ENCODE results near the gene DAND5. TPM values are rescaled to one million over a fixed set of nuclear protein-coding genes. Genes with fewer than 3 reads are reported as not detected.

The DAND5 gene
- total RNA-seq = 11.4 TPM
- long read RNA-seq, transcript DAND5-201 (2 exons, 1,877 nt) = major isoform, 14 of 15 reads
- long read RNA-seq, partial matches to known transcripts = 0 of 15 reads
- long read RNA-seq, other reads (novel, unspliced or antisense) = 1 of 15 reads

DNA sequence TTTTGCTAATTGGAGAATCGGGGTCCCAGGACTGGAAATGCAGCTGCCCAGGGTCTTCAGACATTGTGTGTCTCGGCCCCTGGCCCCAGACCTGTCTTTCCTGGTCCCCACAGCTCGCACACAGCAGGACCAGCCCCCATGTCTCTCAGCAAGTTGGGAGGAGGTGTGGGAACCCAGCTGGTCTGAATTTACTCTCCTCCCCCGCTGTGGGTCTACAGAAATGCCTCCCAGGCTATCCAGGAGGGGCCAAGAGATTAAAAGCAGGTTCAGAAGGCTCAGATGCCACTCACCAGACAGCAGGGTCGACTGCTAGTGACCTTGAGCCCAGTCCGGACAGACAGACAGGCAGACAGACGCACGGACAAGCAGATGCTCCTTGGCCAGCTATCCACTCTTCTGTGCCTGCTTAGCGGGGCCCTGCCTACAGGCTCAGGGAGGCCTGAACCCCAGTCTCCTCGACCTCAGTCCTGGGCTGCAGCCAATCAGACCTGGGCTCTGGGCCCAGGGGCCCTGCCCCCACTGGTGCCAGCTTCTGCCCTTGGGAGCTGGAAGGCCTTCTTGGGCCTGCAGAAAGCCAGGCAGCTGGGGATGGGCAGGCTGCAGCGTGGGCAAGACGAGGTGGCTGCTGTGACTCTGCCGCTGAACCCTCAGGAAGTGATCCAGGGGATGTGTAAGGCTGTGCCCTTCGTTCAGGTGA, at the start of gene DAND5:
Gene DAND5, plus strand, starts transcription at position 285 of the 697 bp plus-strand sequence. Its CDS starts 85 bp downstream, at position 370.
- peak; percentile 85 for DNase-seq (ENCODE audit: low spot score)

GRCh38 chr19:12921047-12921446, 48.3 kb upstream of the DAND5 start:
- intact Hi-C loops (cut with DNase I) = no loop called here

More for the DNA sequence above, at the start of gene DAND5:
- intact Hi-C loops (cut with DNase I) = no loop called here

DNA sequence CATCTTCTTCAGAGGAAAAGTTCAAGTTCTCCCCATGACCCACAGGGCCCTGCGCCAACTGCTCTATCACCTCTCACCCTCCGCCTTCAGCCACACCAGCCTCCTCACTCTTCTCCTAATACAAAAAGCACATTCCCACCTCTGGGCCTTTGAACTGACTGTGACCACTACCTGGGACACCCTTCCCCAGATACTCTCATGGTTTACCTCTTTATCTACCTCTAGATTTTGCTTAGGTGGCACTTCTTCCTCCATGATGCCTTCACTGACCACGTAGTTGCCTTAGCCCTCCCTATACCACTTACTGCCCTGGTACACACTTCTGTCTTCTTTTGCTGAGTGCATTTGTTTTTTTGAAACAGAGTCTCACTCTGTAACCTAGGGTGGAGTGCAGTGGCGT, 46.4 kb upstream of the DAND5 start:
- no peak for DNase-seq (ENCODE audit: low spot score)
- intact Hi-C loops (cut with DNase I) = no loop called here

More at GRCh38 chr19:12921047-12921446, 48.3 kb upstream of the DAND5 start:
- DNase-seq (ENCODE audit: low spot score) = no peak

DNA sequence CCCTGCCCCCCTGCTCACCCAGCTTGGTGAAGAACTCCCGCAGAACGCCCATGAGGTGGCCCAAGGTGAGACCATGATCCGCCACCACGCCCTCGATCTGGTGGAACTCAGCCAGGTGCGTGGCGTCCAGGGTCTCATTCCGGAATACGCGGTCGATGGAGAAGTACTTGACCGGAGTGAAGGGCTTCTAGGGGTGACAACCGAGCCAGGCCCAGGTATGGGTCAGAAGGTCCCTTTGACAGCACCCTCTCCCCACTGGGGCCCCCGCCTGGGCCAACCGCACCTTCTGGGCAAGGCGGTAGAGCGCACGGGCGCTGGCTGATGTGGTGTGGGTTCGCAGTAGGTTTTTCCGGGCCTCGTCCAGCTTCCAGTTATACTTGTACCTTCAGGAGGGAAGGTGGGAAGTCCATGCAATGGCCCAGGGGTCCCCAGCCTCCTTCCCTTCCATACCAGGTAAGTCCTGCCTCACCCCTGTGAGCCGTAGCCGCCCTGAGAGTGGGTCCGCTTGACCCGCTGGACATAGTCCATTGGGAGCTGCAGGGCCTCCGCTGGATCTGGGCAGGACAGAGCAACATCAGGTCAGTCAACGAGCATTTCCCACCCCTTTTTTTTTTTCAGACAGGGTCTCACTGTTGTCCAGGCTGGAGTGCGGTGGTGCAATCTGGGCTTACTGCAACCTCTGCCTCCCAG, 44.6 kb upstream of the DAND5 start:
- DNase-seq (ENCODE audit: low spot score) = no peak
- intact Hi-C loops (cut with DNase I) = no loop called here

DNA sequence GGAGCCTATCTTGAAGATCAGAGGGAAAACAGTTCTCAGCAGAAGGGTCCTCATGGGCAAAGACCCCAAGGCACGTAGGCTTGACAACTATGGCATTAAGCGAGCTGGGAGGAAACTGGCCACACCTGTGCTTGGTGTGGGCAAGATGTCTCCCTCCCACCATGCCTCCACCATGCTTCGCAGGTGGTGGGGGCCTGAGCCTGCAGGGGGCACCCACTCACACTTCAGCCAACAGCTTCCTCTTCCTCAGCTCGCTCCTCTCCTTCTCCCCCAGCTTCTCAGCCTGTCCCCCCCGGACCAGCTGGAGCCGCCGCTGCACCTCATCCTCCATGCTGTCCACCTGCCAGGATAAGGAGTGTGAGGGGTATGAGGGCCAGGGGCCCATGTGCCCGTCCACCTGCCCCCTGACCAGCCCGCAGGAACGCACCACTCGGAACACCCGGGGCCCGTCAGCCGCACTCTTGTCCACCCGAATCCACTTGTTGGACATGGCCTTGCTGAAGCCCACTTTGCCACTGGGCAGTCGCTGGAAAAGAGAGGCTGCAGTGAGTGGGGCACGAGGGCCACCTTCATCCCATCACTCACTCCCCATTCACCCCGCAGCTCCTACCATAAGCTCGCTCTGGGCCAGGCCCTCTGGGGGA, 39.3 kb upstream of the DAND5 start:
- no peak for DNase-seq (ENCODE audit: low spot score)
- intact Hi-C loops (cut with DNase I) = loop anchor here (5.0 kb wide), 1 partner anchor 38 kb away; the partner anchor contains the start of gene GCDH

GRCh38 chr19:12932392-12933286, 36.7 kb upstream of the DAND5 start:
- intact Hi-C loops (cut with DNase I) = loop anchor here (5.0 kb wide), 1 partner anchor 40 kb away; the partner anchor contains the start of gene GCDH
- no peak for DNase-seq (ENCODE audit: low spot score)

DNA sequence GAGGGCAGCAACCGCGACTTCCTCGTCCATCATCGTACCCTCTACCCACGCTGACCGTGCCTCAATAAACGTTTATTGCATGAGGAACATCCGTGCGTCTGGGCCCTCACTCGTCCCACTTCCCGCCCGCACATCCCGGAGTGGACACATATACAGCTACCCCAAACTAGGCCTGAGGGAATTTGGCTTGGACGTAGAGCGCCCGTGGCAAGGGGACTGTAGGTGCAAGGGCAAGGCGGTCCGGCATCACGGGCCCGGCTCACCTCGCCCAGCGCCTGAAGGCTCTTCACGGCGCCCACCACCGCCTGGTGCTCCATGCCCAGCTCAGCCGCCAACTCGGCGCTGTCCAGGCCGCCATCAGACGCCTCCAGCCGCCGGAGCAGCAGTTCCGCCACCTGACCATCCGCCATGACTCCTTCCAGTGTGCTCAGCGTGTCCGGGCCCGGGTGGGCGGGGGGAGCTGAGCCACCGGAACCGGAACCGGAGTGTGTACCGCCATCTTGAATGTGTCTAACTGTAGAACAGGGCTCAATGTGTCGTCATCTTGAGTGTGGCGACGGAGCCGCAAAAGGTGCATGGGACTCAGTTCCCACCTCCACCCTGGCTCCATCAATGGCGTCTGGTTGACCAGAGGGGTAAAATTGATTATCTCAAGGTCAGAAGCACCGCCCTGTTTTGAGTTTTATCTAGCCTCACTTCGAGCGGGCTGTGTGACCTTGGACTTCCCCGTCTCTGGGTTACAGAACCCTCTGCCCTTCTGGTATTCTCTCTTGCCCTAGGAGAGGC, 35.9 kb upstream of the DAND5 start, which contains the start of gene FARSA:
Gene FARSA, minus strand, starts transcription at position 425 of the 786 bp plus-strand sequence. Its CDS starts 15 bp downstream, at position 410.
- intact Hi-C loops (cut with DNase I) = loop anchor here (5.0 kb wide), 1 partner anchor 41 kb away; the partner anchor contains the start of gene GCDH
- DNase-seq (ENCODE audit: low spot score) = peak; percentile 98

DNA sequence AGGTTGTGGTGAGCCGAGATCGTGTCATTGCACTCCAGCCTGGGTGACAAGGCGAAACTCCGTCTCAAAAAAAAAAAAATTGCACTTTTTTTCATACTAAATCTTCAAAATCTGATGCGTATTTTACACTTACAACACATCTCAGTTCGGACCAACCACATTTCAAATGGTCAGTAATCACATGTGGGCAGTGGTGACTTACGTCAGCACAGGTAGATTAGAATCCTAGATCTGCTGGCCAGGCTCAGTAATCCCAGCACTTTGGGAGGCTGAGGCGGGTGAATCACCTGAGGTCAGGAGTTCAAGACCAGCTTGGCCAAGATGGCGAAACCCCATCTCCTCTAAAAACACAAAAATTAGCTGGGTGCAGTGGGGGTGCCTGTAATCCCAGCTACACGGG, 34.3 kb upstream of the DAND5 start:
- DNase-seq (ENCODE audit: low spot score) = no peak
- intact Hi-C loops (cut with DNase I) = no loop called here

DNA sequence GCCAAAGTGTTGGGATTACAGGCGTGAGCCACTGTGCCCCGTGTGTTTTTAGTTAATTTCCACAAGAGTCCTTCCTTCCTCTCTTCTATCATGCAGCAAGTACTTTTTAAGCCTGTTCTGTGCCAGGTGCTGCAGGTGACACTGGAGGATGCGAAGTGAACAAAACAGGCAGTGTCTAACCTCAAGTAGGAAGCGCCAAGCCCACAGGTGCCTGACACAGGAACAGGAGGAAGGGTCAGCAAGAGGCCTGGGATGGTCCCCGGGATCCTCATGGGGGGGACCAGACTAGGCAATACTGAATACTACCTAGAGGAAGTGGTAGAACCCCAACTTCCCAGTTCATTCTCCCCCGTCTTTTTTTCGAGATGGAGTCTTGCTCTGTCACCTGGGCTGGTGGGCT, 32.8 kb upstream of the DAND5 start:
- intact Hi-C loops (cut with DNase I) = no loop called here
- no peak for DNase-seq (ENCODE audit: low spot score)

- intact Hi-C loops (cut with DNase I) = no loop called here
- DNase-seq (ENCODE audit: low spot score) = no peak
Measured at GRCh38 chr19:12937093-12937926, 32.1 kb upstream of the DAND5 start.

DNA sequence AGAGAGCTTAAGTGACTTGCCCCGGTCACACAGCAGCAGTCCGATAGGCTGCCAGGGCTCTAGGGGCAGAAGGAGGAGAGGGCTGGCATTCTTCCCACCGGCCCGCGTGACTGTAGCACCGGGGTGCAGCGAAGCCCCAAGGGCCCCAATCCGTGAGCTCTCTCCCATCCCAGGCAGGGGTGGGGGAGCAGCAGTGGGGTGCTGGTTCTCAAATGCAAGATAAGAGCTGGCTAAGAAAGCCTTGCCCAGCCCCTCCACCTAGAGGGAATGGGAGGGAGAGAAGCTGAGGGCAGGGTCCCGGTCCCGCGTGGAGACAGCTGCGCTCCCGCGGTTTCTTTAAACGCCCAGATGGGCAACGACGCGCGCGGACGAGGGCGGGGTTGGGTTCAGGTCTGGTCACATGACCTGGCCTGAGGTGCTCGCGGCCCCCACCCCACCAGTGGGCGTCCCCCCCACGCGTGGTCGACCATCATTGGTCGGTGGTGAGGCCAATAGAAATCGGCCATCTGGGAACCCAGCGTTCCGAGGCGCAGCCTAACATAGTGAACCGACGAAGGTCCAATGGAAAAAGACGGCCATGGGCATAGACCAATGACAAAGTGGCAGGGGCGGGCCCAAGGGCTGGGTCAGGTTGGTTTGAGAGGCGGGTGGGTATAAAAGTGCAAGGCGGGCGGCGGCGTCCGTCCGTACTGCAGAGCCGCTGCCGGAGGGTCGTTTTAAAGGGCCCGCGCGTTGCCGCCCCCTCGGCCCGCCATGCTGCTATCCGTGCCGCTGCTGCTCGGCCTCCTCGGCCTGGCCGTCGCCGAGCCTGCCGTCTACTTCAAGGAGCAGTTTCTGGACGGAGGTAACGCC, 31.2 kb upstream of the DAND5 start, which contains the start of gene CALR:
Gene CALR, plus strand, starts transcription at position 683 of the 852 bp plus-strand sequence. Its CDS starts 71 bp downstream, at position 754.
- DNase-seq (ENCODE audit: low spot score) = peak; percentile 100
- intact Hi-C loops (cut with DNase I) = no loop called here

GRCh38 chr19:12938779-12939601, 30.4 kb upstream of the DAND5 start:
- intact Hi-C loops (cut with DNase I) = no loop called here
- no peak for DNase-seq (ENCODE audit: low spot score)

GRCh38 chr19:12939975-12940423, 29.4 kb upstream of the DAND5 start:
- DNase-seq (ENCODE audit: low spot score) = no peak
- intact Hi-C loops (cut with DNase I) = no loop called here

- DNase-seq (ENCODE audit: low spot score) = no peak
- intact Hi-C loops (cut with DNase I) = no loop called here
Measured at GRCh38 chr19:12940897-12941296, 28.5 kb upstream of the DAND5 start.

GRCh38 chr19:12943437-12944044, 25.8 kb upstream of the DAND5 start:
- DNase-seq (ENCODE audit: low spot score) = no peak
- intact Hi-C loops (cut with DNase I) = no loop called here

Measured in cardiac septum (tissue), 1 donor.